ENCODE data around the gene CBR4.
A peak's percentile ranks its signal among the peaks of the same experiment; 100 is the strongest.
"Not testable (repeated sequence)": the region's sequence is repeated elsewhere in the genome, so short reads cannot be mapped to it uniquely, and the experiment has no call there.

Gene CBR4

DNA sequence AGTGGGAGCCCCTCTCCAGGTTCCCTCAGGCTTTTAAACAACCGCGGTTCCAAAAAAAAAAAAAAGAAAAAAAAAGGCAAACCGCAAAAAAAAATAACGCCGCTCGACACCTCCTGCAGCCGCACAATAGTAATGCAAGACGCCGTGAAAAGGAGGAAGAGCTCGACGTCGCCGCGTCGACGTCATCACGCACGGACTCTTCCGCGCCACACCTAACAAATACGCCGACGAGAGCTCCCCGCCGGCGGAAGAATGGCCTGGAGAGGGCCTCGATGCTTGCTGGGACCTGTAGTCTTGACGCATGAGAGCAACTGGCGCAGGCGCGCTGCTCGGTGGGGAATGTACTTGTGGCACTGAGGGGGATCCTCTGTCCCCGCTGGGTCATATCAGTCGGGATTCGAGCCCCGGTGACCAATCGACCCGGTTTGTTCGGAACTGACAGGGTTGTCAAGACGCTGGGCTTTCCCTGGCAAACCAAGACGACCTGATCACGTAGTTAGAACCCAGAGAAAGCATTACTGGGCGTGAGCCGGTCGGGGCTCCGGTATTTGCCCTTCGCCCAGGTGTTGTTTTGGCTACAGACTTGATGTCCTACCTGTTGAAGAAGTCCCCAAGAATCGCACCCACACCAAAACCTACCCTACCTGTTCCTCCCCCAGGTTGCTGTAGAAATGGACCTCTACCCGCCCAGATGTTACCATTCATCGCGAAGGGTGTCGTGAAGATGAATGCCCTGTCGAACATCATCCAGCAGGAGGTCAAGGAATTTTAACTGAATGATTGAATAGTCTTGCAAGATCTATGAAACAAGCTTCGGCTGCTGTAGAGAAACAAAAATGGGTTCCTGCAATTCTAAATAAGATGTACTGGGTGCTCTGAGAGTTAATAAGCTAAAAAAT is at the start of gene CBR4:
TSS of gene CBR4 (minus strand) at position 131 of the 899 bp plus-strand sequence. CDS start 166 bp downstream, outside the sequence.
- FAIRE-seq, result peak; percentile 99

DNA sequence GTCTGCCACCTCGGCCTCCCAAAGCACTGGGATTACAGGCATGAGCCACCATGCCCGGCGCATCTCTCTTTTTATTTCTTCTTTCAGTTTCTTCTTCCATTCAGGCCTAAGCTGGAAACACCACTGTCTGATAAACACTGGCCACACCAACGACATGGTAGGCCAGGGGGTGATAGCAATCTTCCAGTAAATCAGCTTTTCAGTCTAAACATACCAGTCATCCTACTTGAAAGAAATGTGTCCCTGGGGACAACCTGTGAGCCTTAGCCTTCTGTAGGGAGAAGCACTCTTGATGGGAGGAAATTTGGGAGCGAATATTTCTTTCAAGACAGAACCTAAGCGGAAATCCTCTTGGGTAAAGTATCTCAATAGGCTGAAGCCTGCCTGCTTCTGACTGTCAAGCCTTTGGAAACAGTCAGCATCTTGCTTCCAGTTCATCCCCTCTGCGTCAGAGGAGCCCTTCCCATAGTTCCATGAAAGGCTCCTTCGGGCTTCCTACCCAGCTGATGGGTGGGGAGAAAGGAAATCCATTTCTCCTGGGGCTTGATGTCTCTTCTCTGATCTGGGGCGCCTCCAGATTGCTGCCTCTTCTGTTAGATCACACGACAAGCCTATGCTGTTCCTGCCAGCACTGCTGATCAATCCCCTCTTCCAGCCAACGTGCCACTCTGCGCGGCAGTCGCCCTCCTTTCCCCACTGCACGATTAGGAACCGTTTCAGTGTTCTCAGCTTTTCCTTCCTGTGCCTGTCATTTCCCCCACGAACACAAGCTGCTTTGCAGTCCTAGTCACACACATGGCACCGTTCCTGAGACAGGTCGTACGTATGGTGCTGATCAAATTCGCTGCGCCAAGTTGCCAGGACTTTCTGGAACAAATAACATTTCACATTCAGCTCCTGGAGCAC is 49.5 kb upstream of the CBR4 start:
- FAIRE-seq, result no peak

DNA sequence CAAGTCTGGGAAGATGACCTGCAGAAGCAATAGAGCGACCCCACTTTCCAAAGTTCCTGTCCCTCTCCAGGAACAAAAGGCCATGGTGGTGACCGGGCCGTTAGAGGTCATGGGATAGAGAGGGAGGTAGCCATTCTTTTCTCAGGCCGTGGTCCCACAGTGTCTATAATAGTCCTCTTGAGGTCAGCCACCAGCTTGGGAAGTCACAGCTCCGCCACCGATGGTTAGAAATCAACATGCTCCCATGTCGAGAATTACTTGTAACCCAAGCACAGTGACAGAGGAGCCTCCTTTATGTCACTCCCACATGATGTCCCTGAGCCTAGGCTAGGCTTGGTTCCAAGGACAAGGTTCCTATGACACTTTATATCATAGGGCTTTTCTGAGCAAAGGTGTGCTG is 48.3 kb upstream of the CBR4 start:
- FAIRE-seq, result no peak

DNA sequence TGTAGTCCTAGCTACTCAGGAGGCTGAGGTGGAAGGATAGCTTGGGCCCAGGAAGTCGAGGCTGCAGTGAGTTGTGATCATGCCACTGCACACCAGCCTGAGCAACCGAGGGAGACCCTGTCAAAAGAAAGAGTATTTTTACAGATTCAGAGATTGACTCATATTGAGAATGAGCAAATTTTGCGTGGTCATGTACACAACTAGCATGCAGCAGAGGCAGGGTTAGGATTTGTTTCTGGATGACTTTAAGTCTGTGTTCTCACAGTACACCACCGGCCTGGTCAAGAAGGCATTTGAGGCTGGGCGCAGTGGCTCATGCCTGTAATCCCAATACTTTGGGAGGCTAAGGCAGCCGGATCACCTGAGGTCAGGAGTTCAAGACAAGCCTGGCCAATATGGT is 44.8 kb upstream of the CBR4 start:
- no peak for FAIRE-seq

GRCh38 chr4:169052594-169052945 is 42.5 kb upstream of the CBR4 start:
- FAIRE-seq, result no peak

DNA sequence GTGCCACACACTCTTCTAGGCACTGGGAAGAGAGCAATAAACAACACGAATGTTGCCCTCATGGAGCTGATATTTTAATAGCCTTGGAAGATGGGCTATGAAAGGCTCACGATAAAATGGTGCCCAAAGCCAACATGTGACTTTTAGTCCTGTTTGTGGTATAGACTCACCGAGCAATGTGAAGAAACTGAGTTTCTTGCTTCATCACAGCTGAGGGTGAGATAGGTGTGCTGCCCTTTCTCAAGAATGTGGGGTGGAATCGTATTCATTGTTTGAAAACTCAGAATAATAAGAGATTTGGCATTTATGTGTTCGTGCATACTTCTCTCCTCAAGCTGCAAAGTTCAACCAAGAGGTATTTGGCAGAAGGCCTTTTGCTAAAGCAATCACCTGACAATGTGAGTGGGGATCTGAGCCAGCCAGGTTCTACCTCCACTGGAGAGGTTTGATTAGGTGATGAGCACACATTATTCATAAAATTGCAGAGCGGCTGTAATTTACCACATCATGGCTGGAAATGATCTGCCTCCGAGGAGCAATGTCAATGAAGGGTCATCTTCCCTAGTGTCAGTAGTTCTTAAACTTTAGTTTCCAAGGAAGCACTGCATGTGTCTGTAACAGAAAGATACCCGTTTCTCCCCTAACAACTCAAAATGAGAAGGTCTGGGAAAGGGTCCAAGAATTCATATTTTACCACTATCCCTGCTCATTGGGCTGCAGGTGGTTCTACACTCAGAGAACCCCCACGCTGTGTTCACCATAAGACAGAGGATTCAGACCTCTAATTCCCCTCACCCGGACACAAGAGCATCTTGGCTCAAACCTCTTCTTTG is 41.9 kb upstream of the CBR4 start:
- no peak for FAIRE-seq

DNA sequence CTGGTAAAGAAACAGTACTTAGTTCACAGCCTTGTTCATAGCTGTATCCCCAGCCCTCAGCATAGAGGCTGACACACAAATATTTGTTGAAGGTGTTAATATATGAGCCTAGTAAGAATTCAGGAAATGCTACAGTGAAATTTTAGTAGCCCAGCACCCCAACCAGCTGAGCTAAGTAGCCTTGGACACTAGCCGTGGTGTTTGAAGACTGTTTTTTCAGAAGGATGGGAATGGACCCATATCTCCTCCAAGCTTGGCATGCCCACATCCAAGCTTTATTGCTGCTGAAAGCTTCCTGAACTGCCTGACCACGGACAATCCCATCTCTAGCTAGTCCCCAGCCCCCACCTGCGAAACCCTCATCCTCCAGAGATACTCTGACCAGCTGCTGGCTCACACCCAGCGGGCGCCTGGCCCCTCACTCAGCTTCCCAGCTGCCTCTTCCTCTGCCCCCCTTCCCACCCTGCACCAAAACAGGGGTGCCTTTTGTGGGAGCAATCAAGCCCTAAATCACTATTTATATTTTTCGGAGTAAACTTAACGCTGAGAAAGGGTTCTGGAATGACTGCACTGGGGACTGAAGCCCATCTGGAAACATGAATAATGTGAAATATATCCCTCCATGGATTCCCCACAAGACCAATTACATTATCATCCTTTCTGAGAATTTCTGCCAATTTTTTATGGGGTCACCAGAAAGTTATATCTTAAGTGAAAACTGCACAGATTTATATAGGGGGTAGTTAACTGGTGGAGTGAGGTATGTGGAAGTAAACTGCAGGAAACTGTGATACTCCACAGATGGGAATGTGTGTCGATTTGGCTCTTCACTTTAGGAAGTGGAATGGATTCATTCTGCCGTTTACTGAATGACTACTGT is 41.1 kb upstream of the CBR4 start:
- FAIRE-seq, result no peak

- no peak for FAIRE-seq
Observed at GRCh38 chr4:169050284-169050683, 40.2 kb upstream of the CBR4 start.

DNA sequence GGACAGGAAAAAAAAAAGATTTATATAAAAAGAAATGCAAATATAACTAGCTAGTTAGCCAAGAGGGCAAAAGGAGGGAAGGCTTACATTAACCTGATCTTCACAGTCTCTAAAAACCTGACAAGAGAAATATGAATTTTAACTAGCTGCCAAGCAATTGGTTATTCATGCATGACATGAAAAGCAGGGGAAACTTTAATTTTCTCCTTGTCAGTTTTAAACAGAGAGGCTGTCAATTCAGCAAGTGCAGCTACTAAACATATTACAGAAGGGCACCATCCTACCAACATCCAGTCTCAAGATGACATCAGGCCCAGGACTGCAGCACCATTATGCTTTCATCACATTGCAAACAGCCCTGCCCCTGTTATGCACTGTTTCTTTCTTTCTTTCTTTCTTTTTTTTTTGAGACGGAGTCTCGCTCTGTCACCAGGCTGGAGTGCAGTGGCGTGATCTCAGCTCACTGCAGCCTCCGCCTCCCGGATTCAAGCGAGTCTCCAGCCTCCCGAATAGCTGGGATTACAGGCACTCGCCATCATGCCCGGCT is 38.9 kb upstream of the CBR4 start:
- FAIRE-seq, result no peak

GRCh38 chr4:169047956-169048355 is 37.9 kb upstream of the CBR4 start:
- FAIRE-seq, result no peak

- no peak for FAIRE-seq
Observed at GRCh38 chr4:169045862-169046584, 36.0 kb upstream of the CBR4 start.

DNA sequence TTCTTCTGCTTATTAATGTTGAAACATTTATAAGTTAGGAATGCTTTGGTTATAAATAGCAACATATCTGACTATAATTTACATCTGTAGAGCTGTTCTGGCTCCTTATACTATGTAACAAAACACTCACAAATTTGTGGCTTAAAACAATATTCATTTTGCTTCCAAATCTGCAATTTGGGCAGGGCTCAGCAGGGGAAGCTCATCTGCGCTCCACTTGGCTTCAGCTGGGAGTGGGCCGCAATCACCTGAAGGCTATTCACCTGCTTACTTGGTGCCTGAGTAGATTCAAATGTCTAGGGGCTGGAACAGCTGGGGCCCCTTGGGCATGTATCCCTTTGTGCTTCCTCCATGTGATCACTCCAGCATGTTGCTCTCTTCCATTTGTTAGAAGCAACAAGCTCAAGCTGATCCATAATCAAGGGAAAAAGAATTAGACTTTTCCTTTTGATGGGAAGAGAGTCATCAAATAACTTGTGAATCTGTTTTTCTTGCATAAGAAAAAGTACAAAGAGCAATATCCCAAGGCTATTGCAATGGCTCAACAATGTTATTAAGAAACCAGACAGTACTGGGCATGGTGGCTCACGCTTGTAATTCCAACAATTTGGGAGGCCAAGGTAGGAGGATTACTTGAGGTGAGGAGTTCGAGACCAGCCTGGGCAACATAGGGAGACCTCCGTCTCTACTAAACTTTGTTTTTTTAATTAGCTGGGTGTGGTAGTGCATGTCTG is 34.8 kb upstream of the CBR4 start:
- no peak for FAIRE-seq

GRCh38 chr4:169042608-169043007 is 32.6 kb upstream of the CBR4 start:
- no peak for FAIRE-seq

- FAIRE-seq, result no peak
Observed at GRCh38 chr4:169040559-169041261, 30.7 kb upstream of the CBR4 start.

DNA sequence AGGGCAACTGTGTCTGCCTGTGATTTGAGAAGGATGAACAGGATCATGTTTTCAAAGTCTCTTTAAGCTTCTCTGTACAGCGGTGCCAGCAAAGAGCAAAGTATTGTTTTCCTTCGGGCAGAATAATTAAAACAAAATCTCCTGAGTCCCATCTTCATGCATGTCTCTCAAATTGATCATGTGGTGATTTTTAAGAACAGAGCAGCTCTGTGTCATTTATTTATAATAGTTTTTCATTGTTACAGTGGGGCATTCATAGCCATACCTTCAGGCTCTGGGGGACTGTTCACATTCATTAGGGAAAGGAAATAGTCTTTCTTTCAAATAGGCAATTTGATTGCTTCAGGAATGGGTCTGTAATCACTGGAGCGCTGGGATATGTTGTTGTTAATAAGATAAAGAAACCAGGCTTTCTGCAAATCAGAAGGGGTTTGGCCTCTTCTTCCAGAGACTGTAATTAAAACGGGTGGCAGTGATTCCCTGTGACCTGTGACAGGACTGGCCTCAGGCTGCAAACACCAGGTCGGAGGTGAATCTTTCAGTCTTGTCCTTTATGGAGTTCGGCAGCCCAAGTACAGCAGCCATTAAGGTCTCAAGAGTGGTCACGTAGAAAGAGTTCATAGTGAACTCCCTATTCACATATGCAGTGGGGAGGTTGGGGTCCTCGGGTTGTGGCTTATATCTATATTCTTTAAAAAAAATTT is 29.3 kb upstream of the CBR4 start:
- no peak for FAIRE-seq

- no peak for FAIRE-seq
Observed at GRCh38 chr4:169037506-169037905, 27.5 kb upstream of the CBR4 start.

DNA sequence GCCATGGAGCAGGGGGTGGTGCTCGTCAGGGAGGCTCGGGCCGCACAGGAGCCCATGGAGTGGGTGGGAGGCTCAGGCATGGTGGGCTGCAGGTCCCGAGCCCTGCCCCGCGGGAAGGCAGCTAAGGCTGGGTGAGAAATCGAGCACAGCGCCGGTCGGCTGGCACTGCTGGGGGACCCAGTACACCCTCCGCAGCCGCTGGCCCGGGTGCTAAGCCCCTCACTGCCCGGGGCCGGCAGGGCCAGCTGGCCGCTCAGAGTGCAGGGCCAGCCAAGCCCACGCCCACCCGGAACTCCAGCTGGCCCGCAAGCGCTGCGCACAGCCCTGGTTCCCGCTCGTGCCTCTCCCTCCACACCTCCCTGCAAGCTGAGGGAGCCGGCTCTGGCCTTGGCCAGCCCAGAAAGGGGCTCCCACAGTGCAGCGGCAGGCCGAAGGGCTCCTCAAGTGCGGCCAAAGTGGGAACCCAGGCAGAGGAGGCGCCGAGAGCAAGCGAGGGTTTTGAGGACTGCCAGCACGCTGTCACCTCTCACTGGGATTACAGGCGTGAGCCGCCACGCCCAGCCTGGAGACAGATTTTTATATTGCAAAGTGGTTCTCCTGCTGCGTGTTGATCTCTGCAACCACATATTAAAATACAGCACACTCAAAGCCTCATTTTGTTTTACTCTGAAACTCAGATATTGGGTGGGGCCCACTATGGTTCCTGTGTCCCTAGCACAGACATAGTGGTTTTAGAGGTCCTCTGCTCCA is 26.0 kb upstream of the CBR4 start:
- not testable (repeated sequence) for FAIRE-seq

GRCh38 chr4:169033660-169034059 is 23.6 kb upstream of the CBR4 start:
- no peak for FAIRE-seq

Data from G401.6 (cell line).